Ovary (tissue), 3 donors: ENCODE measurements around the gene CTNND2.

Experiments
- CTCF ChIP-seq, 3 donors: fragments of 450-650 bp in 2 of 3; fragments of 200-600 bp in 1 of 3; IDR thresholded peaks; one replicate each; pipeline versions ENCODE4 v1.5.1 to v1.8.0; 2016 to 2022; ENCODE audit warnings: antibody characterized with exemption in 3 of 3, mild to moderate bottlenecking in 1 of 3
- POLR2A ChIP-seq: fragments of 450-650 bp; IDR thresholded peaks from one replicate; pipeline ENCODE4 v1.6.1; 2017; ENCODE audit warnings: antibody characterized with exemption, mild to moderate bottlenecking, moderate library complexity
- donor health status: DM: no; HTN: no; CAD: no.

GRCh38 chr5:10936081-10936855, 968.0 kb downstream of the CTNND2 start:
- TF ChIP-seq CTCF (IDR thresholded peaks at IDR 0.05) (no peak), POLR2A (no peak)
